Measurements from ENCODE around the gene HOXB5.

HOXB5 gene

DNA sequence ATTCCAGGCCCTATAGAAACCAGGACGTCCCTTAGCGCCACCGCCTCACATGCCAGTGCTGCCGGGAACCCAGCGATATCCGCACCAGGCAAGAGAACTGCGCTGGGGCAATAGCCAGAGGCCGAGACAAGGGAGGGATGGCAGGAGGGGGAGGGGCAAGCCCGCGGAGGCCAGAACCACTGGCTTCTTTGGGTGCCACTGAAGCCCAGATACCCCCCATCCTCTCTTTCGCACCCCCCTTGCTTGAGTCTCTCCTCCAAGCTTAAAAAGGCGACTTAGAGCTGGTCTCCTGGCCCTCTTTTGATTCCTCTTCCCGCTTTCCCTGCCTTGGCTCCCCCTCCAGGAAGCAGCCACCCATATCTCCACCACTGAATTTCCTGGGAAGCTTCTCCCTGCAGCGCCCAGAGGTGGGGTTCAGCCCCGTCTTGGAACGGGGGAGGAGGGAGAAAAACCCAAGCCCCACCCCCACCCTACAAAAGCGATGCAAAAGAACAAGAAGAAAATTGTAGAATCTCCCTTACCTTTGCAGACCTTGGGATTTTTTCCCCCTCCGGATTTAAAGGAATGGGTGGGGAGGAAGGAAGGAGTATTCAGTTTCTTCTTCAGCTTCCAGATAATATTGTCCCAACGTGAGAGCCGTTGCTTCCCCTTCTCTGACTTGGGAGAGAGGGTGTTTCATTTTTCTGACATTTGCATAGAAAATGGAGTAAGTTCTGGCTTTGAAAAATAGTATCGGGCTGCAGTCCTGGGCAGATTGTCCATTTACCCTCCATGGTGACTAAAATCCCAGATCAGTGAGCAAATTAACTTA, 10.6 kb upstream of the HOXB5 start:
- DNase-seq (ENCODE audit: low read depth in 2 of 2): no peak

DNA sequence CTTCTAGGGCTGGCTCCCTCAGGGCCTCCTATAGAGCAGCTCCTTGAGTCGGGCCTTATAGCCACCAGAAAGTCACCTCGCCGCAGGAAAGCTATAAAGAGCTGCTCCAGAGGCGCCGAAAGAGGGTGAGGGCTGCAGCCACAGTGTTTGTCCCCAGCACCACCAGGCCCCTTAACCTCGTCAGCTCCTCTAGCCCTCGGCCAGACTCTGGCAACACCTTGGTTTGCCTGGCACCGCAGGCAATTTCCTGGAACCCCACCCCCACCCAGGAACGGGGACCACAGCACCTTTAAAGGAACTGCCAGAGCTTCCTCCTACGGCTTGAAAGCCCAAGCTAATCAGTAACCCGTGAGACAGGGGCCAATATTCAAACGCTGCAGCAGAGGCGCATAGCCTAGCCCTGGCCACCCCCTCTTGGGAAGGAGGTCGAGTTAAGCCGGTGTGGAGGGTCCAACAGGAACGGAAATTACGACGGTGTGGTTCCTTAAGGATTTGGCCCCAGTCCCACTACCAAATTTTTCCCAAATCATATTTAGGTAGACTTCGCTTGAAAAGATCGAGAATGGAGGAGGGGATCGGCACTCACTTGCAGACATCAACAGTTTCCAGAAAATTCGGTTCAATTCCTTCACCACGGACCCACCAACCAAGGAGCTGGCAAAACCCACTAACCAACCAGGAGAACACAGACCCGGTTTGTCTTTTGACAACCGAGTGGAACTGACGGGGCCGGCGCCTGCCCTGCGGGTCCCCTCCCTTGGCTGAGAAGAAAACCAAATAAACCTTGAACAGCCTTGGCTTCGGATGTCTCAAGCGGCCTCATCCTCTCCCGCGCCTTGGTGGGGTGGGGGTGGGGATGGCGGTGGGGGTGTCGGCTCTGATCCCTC, 8.2 kb upstream of the HOXB5 start:
- DNase-seq (ENCODE audit: low read depth in 2 of 2): no peak

DNA sequence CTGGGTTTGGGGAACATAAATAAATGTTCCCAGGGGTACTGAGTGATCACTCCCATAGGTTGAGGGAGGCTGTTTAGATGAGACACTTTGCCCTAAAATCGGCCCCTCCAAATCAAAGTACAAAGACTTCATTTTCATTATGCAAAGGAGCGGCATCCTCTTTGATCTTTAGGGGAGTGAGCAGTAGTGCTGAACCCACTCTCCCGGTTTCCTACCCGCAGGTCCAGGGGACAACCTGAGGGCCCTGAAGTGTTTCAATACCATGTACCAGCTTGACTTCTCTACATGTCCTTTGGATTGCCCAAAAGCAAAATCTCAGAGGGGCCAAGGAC, 7.6 kb upstream of the HOXB5 start:
- DNase-seq (ENCODE audit: low read depth in 2 of 2): no peak

DNA sequence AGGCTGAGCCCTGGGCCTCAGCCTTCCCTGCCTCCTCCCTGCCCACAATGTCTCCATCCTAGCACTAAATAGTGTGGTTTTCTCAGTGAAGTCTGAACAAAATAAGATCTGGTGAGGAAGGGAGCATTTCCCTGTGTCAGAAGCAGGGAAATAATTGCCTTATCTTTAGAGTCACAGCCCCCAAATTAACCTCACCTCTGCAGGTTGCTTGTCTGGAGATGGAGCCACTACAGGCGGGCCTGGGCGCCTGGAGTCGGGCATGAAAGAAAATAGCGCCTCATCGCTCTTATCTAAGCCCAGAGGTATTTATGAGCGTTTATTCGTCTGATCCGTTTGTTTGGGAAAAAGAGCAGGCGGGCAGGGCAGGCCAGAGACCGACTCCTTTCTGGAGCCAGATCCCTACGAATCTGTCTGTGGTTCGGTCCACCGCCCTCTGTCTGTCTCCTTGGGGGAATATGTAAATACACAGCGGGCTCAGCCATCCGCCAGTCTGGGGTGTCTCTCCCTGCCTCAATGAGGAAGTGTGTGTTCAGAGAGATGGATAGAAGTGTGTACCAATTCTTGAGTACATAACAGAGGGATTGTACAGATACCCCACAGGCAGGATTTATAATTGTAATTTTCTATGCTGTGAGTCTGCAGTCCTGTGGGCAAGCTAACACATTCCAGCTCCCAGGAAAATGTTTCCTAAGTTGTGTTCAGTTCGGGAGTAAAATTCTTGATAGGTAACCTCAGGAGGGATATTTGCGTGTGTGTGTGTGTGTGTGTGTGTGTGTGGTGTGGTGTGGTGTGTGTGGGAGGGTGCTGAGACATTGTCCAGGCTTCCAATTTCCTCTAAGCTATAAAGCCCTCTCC, 6.9 kb upstream of the HOXB5 start:
- DNase-seq (ENCODE audit: low read depth in 2 of 2): no peak

DNA sequence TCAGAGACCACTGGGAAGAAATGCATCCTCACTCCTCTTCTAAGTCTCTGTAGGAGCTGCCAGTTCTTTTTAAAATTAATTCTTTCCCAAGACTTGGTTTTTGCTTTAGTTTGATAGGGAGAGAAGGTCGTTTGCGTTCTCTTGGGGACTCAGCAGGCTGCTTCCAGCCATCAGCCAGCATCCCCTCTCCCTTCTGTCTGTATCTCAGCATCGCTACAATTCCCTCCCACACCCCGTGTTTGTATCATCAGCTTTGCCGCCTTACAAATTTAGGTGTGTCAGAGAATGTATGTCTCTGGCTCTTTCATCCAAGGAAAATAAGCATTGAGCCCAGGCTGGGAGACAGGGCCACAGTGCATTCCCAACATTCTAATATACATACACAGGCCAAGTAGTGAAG, 5.8 kb upstream of the HOXB5 start:
- DNase-seq (ENCODE audit: low read depth in 2 of 2): no peak

DNA sequence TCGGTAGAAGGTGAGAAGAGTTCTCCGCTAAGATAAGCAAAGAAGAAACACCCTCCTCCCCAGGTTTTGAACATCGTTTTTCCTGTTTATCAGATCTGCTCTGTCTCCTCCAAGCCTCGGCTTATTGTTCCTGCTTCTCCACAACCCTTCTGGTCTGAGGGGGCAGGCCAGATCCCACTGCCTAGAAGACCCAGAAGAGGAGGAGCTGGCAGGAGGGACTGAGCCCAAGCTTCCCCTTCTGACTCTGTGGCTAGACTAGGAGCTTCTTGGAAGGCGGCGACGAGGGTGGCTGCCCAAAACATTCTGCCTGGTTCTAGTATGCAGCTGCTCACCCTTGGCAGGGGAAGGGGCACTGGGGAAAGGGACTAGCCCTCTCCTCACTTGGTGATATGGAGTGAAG, 5.2 kb upstream of the HOXB5 start:
- DNase-seq (ENCODE audit: low read depth in 2 of 2): no peak

DNA sequence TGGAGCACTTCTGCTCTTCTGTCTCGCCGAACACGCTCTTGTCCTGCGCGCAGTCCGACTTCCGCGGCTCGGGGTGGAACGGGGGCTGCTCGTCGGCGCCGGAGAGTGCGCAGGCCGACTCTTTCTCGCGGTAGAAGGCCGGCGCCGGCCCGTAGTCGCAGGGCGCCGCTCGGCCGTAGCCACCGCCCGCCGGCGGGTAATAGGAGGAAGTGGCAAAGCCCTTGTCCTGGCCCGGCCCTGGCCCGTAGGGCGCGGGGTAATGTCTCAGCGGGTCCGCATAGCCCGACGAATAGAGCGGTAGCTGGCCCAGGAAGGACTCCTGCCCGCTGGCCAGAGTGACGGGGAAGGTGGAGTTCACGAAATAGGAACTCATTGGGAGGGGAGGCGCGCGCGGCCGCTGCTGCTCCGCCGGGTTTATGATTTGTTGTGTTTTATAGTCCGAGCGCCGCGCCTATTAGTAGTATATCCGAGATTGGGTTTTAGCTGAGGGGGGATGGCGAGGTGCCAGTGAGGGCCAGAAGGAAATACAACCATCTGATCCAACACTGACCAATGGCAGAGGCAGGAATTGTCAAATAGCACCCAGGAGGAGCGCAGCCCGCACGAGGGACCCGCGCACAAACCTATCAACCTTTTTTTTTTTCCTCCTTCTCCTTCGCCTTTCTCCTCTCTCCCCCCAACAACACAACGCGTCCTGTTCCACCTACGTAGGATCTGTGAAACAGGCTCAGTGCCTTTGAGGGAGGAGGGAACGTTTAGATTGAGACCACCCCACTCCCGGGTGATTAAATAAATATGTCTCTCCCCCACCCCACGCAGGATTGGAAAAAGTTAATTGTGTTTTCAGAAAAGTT, 4.4 kb upstream of the HOXB5 start:
- DNase-seq (ENCODE audit: low read depth in 2 of 2): no peak

DNA sequence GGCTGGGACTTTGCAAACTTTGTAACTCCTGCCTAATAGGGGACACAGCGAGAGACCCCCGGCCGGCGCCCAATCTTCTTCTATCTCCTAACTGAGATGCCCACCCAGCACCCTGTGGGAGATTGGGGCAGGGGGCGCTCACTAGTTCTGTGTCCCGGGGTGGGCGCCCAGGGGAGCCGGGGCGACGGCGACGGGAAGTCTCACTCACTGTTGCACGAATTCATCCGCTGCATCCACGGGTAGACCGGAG, 3.9 kb upstream of the HOXB5 start:
- no peak for DNase-seq (ENCODE audit: low read depth in 2 of 2)

DNA sequence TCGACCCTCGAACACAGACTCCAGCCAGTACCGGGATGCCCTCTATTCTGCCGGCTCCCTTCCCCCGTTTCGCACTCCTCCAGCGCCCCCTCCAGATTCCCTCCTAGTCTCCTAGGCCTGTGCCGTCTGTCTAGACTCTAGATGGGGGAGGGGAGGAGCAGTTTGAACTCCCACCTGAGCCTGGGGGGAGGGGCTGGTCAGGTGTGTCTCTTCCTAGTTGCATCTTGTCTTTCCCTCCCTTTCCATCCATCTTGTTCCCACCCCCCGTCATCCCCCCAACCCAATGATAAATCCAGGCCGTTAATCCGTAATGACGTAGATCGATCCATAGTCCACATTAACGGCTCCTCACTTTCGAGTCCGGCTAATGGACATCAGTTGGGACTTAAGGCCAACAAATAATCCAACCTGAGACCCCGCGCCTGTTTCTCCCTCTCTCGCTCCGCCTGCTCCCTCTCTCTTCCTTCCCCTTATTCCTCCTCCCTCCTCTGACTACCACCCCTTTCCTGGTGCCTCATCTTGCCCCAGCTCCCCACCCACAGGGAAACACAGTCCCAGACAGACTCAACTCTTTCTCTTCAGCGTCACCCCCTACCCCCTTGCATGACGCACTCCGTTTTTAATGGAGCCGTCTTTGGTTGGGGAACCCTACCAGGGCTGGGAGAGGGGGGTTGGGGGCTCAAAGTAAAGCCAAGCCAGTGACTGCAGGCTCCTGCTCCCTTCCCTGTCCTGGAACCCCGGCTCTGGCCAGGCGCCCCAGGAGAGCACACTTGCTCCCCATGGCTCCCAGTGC, 3.4 kb upstream of the HOXB5 start:
- no peak for DNase-seq (ENCODE audit: low read depth in 2 of 2)

DNA sequence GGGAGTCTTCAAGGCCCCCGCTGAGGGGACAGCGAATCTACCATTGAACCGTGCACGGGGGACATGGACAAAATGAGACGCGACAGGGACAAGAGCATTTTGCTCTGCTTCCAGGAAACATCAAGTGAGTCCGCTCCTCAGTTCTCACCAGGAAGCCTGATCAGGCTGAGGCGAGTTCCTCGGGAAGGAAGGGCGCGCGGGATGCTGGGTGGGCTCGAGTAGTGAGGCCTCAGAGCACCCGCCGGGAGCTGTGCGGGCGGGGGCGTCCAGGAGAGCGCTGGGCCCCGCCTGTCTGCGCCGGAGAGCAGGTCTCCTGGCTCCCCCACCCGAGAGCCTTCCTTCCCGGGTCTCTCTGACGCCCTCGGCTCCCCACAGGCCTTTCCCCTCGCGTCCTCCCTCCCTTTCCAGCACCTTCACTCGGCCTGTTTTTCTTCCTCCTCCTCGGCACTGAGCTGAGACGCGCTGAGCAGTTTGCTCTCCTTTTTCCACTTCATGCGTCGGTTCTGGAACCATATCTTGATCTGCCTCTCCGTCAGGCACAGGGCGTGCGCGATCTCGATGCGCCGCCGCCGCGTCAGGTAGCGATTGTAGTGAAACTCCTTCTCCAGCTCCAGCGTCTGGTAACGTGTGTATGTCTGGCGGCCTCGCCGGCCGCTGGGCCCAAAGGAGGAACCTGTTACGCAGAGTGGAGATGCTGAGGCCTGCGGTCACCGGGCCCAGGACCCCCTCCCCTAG, 2.6 kb upstream of the HOXB5 start:
- DNase-seq (ENCODE audit: low read depth in 2 of 2): no peak

DNA sequence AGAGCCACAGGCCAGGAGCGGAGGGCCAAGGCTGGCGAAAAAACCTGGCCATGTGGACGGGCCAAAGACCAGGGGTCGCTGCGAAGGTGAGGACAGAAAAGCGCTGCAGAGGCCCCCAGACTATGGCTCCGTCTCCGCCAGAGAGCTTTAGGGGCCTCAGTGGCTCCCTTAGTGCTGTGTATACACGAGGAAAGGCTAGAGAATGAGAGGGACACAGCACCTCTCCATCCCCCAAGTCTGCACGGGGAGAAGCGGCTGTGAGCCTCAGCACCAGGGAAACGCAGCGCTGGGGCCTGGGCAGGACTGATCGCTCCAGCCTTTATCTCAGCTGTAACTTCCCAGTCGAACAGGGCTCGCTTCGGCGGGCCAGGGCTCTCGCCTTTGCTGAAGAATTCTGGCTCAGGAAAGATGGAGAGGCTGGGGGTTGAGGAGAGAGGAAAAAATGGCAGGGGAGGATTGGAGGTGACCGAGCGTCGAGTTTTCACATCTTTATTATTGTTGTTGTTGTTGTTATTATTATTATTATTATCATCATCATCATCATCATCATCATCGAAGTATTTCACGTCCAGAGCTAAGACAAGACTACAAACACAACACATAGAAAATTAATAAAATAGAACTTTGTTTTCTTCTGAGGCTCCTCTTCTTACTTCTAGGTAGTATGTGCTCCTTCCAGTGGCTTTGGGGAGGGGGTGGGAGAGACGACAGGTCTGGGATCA, 1.9 kb upstream of the HOXB5 start:
- no peak for DNase-seq (ENCODE audit: low read depth in 2 of 2)

DNA sequence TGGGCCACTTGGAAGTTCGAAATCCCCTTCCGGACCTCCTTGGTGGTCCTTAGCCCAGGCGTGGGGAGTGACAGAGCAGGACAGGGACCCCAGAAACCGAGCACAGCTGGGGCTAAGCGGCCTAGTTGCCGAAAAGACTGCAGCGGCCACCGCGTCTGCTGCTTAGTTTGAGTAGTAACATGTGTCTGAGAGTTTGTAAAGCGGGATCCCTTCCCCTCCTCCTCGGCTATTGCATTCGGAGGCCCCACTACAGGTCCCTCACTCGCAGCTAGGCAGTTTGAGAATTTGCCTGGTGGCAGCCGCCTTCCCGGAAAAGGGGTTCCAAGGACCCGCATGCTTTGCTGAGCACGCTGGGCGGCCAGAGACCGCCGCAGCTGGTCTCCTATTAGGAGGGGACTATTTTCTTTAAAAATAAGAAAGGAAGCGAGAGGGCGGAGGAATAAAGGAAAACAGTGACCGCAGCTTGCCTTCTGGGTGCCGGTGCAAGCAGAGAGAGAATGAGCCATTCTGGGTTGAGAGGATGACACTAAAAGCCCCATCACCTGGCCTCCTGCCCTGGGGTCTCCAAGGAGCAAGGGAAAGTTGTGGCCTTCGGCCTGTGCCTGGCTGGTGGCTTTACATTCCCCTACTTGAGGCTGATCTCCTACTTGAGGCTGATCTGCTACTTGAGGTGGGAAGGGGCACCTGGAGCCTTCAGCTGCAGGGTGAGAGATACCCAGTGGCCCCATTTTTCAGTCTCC, 1.1 kb upstream of the HOXB5 start:
- no peak for DNase-seq (ENCODE audit: low read depth in 2 of 2)

DNA sequence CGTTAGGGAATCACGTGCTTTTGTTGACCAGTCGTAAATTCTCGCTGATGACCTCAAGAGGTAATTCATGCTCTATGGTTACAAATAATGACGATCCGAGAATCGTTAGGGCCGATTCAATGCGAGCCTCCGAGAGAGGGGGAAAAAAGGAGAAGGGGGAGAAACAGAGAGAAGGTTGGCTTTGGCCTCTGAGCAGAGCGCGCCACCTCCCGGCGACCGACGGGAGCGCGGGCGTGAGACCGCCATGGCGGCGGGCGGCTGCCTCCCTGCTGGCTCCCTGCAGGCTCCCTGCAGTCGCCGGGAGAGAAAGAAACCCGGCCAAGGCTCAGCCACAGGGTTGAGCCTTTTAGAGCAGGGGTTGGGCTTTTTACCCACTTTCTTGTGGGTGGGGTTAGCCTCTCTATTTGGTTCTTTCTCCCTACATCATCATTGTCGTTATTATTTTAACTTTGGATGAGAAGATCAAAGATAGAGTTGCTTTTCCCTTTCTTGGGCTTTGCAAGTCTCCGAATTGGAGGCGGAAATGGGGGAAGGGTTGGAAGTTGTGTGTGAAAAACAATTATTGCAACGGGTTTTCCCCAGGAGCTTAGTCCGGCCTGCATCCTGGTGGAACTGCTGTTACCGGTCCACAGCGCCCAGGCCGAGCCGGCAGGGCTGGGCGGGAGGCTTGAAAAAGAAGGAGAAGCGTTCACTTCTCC, 410 bp upstream of the HOXB5 start:
- DNase-seq (ENCODE audit: low read depth in 2 of 2): peak; percentile 54 to 76

DNA sequence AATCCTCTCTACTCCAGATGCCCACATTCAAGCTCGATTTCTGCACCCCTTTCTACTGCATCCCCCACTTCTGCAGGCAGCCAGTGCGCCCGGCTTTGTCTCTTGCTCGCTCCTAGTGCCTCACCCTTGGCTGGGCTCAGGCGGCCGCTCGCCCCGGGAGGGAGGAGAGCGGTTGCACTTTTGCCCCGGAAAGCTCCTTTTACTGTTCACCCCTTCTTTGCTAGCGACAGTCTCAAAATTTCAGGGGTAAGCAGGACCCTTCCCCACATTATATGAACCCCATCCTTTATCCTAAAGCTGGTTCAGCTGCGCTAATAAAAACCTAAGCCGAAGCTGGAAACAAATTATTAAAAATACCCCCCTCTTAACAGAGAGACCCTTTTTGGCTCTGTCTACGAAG, 1.0 kb downstream of the HOXB5 start:
- DNase-seq (ENCODE audit: low read depth in 2 of 2): no peak

DNA sequence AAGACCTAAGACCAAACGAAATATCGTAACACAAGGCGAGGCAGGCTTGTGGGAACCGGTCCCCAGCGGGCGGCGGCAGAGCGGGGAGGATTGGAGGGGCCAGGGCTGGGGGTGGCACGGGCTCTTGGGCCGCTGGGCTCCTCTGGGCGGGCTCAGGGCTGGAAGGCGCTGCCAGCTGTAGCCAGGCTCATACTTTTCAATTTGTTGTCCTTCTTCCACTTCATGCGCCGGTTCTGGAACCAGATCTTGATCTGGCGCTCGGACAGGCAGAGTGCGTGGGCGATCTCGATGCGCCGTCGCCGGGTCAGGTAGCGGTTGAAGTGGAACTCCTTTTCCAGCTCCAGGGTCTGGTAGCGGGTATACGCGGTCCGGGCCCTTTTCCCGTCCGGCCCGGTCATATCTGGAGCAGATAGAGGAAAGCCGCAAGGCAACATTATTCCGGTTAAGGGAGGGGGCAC, 1.5 kb downstream of the HOXB5 start:
- no peak for DNase-seq (ENCODE audit: low read depth in 2 of 2)

DNA sequence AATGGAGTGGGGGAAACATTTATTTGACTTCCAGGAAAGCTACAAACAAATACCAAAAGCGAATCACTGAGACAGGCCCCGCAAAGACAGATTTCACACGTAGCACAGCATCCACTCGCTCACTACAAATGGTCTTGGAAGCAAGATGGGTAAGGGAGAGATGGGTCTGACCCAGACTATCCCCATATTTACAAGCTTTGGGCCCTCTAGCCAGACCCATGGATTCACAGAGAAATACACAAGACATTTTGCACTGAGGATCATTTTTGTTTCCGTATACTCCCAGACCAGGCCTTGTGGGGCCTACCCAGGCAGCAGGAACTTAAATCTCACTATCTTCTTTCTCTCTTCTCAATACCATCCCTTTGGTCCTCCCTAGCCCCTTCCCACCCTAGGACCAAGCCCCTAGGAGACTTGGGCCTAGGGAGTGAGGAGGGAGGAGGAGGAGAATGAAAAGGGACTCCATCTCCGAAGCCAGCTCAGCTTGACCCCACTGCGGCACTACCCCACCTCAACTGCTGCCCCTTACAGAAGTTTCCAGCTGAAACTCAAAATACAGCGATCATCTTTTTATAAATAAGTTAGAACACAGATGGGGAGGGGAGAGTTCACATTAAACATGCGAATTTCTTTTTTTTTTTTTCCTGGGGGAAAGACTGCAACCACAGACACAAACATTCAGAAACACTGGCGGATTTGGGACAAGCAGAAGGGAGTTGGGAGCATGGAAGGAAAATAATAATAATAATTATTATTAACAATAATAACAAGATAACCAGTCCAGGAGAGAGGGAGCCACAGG, 2.1 kb downstream of the HOXB5 start:
- no peak for DNase-seq (ENCODE audit: low read depth in 2 of 2)

DNA sequence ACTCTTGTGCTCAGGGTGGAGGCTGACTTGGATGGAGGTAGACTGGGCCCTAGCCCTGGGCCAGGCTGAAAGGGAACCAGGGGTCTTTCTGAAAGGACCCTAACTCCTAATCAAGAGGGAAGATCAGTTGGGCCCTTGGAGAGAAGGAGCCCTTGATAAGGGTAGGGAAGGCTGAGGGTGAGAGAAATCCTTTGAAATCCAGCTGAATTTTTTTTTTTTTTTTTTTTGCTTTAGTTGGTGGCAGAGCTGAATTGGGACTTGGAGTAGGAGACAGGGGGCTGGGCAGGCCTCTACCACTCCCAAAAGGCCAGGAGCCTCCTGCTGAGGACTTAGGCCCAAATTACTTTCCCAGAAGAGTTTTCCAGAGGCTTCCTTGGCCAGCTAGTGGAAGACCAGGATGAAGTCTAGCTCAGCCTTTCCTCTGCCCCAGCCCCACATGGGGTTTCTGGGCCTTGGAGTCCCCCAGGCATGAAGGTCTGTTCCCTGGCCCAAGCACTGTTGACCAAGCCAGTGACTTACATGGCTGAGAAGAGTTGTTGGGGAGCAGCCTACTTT, 2.9 kb downstream of the HOXB5 start:
- DNase-seq (ENCODE audit: low read depth in 2 of 2): no peak
